ENCODE data around the gene PADI4. TPM values are rescaled to one million over a fixed set of nuclear protein-coding genes. Genes with fewer than 3 reads are reported as not detected.

PADI4 gene
- total and polyA plus RNA-seq, 8 donors: 0.08 to 0.25 (median 0.18) TPM; not detected in 5

GRCh38 chr1:17280436-17280835 lies 27.6 kb upstream of the PADI4 start:
- intact Hi-C loops (cut with DNase I; ENCODE audit: low total_unique reads): no loop called here
- TF ChIP-seq EP300 (IDR thresholded peaks at IDR 0.05) (no peak), CTCF (IDR thresholded peaks at IDR 0.05) (no peak), POLR2A (IDR thresholded peaks at IDR 0.05) (no peak), POLR2AphosphoS5 (IDR thresholded peaks at IDR 0.05) (no peak)
- WGBS, 5 donors: 74 to 79% (median 77%) methylated on average over 4 to 7 of the region's 7 CpGs
- Histone ChIP-seq H3K9me3 (no peaks in the 10 kb centered on the region), H3K36me3 (no peaks in the 10 kb centered on the region), H3K4me1 (no peaks in the 10 kb centered on the region), H3K27me3 (peaks cover 0 to 75% (median 10%) of the 10 kb centered on the region in 3 donors), H3K27ac (no peak overlapping the region), H3K4me3 (no peak overlapping the region)
- no peak for DNase-seq

DNA sequence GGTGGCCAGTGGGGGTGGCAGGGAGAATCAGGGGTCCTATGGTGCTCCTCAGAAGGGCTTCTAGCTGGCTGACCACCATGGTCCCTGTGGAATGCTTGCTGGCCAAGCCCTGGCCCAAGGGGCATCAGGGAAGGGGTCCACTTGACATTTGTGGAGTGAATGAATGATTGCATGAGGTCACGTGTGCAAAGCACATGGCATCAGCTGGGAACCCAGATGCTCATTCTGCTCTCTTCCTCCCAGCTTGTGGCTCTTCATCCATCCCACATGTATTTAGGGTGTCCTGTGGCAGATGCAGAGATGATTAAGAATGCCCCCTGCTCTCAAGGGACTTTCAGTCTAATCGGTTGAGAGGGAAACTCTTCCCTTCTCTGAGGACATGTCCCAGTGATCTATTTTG lies 27.1 kb upstream of the PADI4 start:
- Histone ChIP-seq H3K27me3 (peaks cover 0 to 77% (median 10%) of the 10 kb centered on the region in 3 donors), H3K27ac (no peak overlapping the region), H3K9me3 (no peaks in the 10 kb centered on the region), H3K4me1 (no peaks in the 10 kb centered on the region), H3K4me3 (no peak overlapping the region), H3K36me3 (no peaks in the 10 kb centered on the region)
- no peak for DNase-seq
- intact Hi-C loops (cut with DNase I; ENCODE audit: low total_unique reads): no loop called here
- 71 to 86% (median 82%) methylated on average over 2 of the region's 2 CpGs for WGBS, 5 donors
- no peak for TF ChIP-seq POLR2AphosphoS5 (IDR thresholded peaks at IDR 0.05)
- TF ChIP-seq CTCF (IDR thresholded peaks at IDR 0.05): no peak
- no peak for TF ChIP-seq POLR2A (IDR thresholded peaks at IDR 0.05)
- no peak for TF ChIP-seq EP300 (IDR thresholded peaks at IDR 0.05)

DNA sequence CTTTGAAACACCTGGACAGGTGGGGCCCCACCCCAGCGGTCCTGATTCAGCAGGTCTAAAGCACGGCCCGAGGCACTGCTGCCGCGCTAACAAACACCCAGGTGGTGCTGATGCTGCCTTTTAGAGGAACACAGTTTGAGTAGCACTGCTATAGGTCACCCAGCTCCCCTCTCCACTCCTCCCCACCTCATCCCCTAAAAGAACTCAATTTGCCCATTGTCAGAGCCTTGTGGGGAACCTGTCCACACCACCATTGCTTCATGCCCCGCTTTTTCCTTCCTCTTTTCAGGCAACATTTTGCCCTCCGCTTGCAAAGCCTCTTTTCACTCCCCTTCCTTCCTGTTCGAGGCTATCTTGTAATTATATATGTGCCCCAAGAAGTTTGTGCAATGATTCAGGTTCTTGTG lies 26.2 kb upstream of the PADI4 start:
- Histone ChIP-seq H3K4me3 (no peak overlapping the region), H3K27me3 (peaks cover 0 to 77% (median 4%) of the 10 kb centered on the region in 3 donors), H3K9me3 (no peaks in the 10 kb centered on the region), H3K36me3 (no peaks in the 10 kb centered on the region), H3K4me1 (no peaks in the 10 kb centered on the region), H3K27ac (no peak overlapping the region)
- TF ChIP-seq POLR2A (IDR thresholded peaks at IDR 0.05) (no peak), POLR2AphosphoS5 (IDR thresholded peaks at IDR 0.05) (no peak), EP300 (IDR thresholded peaks at IDR 0.05) (no peak), CTCF (IDR thresholded peaks at IDR 0.05) (no peak)
- no peak for DNase-seq
- intact Hi-C loops (cut with DNase I; ENCODE audit: low total_unique reads): no loop called here
- 49 to 64% (median 61%) methylated on average over 8 of the region's 8 CpGs for WGBS, 5 donors

DNA sequence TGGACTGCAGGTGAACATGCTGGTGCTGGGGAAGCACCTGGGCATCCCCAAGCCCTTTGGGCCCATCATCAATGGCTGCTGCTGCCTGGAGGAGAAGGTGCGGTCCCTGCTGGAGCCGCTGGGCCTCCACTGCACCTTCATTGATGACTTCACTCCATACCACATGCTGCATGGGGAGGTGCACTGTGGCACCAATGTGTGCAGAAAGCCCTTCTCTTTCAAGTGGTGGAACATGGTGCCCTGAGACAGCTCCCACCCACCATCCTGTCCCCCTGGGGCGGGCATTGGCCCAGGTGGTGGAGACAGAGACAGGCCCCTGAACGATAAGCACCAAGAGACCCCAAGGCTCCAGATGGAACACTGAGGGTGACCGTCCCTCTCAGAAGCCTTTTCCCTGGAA lies 25.2 kb upstream of the PADI4 start:
- Histone ChIP-seq H3K4me3 (no peak overlapping the region), H3K27ac (no peak overlapping the region), H3K4me1 (no peaks in the 10 kb centered on the region), H3K27me3 (peaks cover 0 to 78% (median 8%) of the 10 kb centered on the region in 3 donors), H3K36me3 (no peaks in the 10 kb centered on the region), H3K9me3 (no peaks in the 10 kb centered on the region)
- intact Hi-C loops (cut with DNase I; ENCODE audit: low total_unique reads): no loop called here
- 68 to 85% (median 79%) methylated on average over 3 to 5 of the region's 5 CpGs for WGBS, 5 donors
- TF ChIP-seq POLR2A (IDR thresholded peaks at IDR 0.05) (no peak), EP300 (IDR thresholded peaks at IDR 0.05) (no peak), CTCF (IDR thresholded peaks at IDR 0.05) (no peak), POLR2AphosphoS5 (IDR thresholded peaks at IDR 0.05) (no peak)
- no peak for DNase-seq
